GM19193 (cell line): ENCODE measurements around the gene GEN1.

Source experiments
- POLR2A ChIP-seq: IDR thresholded peaks from 4 replicates; pipeline ENCODE4 v1.6.1; 2011; ENCODE audit not compliant: insufficient read depth, insufficient read length; ENCODE audit errors: extremely low read depth

GEN1 gene

GRCh38 chr2:17765398-17765797 is 11.5 kb downstream of the GEN1 start:
- TF ChIP-seq POLR2A: no peak

- TF ChIP-seq POLR2A: no peak
Measured at GRCh38 chr2:17768894-17769293, 15.0 kb downstream of the GEN1 start.

GRCh38 chr2:17771956-17772355 is 18.0 kb downstream of the GEN1 start:
- TF ChIP-seq POLR2A: no peak

- no peak for TF ChIP-seq POLR2A
Measured at GRCh38 chr2:17772532-17772931, 18.6 kb downstream of the GEN1 start.

- no peak for TF ChIP-seq POLR2A
Measured at GRCh38 chr2:17780546-17780945, 26.6 kb downstream of the GEN1 start.

- TF ChIP-seq POLR2A: no peak
Measured at GRCh38 chr2:17781482-17781881, 27.5 kb downstream of the GEN1 start.

GRCh38 chr2:17786727-17787126 is 32.8 kb downstream of the GEN1 start:
- TF ChIP-seq POLR2A: no peak

- no peak for TF ChIP-seq POLR2A
Measured at GRCh38 chr2:17788773-17789172, 34.8 kb downstream of the GEN1 start.

GRCh38 chr2:17790536-17790935 is 36.6 kb downstream of the GEN1 start:
- no peak for TF ChIP-seq POLR2A

- TF ChIP-seq POLR2A: no peak
Measured at GRCh38 chr2:17791121-17791816, 37.3 kb downstream of the GEN1 start.

GRCh38 chr2:17791817-17792130 is 37.8 kb downstream of the GEN1 start:
- TF ChIP-seq POLR2A: no peak

- TF ChIP-seq POLR2A: no peak
Measured at GRCh38 chr2:17792515-17792914, 38.6 kb downstream of the GEN1 start.

GRCh38 chr2:17793296-17793695 is 39.4 kb downstream of the GEN1 start:
- no peak for TF ChIP-seq POLR2A

GRCh38 chr2:17793803-17794354 is 39.9 kb downstream of the GEN1 start:
- TF ChIP-seq POLR2A: no peak

GRCh38 chr2:17795309-17795708 is 41.4 kb downstream of the GEN1 start:
- no peak for TF ChIP-seq POLR2A

GRCh38 chr2:17798338-17798737 is 44.4 kb downstream of the GEN1 start:
- TF ChIP-seq POLR2A: no peak
